ENCODE measurements around the gene SNAPC2. TPM values are rescaled to one million over a fixed set of nuclear protein-coding genes. Genes with fewer than 3 reads are reported as not detected.

SNAPC2 gene, protein sequence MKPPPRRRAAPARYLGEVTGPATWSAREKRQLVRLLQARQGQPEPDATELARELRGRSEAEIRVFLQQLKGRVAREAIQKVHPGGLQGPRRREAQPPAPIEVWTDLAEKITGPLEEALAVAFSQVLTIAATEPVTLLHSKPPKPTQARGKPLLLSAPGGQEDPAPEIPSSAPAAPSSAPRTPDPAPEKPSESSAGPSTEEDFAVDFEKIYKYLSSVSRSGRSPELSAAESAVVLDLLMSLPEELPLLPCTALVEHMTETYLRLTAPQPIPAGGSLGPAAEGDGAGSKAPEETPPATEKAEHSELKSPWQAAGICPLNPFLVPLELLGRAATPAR
- total RNA-seq = 7.4 TPM

DNA sequence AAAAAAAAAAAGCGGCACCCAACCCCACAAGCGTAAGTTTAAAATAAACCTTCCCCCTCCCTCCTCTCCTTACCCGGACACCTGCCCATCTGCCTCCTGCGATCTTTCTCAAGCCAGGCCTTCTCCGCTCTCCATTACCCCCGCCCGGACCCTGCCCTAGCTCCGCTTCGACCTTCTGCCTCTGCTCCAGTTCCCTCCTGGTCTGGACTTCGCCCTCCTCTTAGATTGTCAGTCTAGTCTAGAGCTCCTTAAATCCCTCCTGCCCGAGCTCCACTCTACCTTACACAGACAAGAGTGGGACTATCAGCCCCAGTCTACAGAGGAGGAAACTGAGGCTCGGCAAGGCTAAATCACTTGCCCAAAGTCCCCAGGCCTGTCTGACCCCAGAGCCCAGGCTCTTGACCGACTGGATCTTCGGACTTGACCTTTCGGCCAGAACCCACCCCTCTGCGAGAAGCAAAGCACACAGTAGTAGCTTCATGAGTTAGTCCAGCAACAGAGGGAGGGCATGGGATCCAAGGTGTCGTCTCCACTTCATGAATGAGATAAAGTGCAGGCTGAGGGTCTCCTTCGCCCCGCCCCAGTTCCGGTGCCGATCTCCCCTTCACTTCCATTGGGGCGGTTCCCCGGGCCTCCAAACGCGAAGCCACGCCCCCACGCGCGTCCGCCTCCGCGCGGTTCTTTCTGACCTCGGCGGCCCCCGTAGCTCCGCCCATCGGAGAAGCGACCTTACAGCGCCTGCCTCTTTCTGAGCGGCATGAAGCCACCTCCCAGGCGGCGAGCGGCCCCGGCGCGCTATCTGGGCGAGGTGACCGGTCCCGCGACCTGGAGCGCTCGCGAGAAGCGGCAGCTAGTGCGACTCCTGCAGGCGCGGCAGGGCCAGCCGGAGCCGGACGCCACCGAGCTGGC lies at the start of gene SNAPC2:
Gene SNAPC2 (plus strand): TSS at position 729 of the 909 bp plus-strand sequence. CDS start 29 bp downstream, at position 758.

DNA sequence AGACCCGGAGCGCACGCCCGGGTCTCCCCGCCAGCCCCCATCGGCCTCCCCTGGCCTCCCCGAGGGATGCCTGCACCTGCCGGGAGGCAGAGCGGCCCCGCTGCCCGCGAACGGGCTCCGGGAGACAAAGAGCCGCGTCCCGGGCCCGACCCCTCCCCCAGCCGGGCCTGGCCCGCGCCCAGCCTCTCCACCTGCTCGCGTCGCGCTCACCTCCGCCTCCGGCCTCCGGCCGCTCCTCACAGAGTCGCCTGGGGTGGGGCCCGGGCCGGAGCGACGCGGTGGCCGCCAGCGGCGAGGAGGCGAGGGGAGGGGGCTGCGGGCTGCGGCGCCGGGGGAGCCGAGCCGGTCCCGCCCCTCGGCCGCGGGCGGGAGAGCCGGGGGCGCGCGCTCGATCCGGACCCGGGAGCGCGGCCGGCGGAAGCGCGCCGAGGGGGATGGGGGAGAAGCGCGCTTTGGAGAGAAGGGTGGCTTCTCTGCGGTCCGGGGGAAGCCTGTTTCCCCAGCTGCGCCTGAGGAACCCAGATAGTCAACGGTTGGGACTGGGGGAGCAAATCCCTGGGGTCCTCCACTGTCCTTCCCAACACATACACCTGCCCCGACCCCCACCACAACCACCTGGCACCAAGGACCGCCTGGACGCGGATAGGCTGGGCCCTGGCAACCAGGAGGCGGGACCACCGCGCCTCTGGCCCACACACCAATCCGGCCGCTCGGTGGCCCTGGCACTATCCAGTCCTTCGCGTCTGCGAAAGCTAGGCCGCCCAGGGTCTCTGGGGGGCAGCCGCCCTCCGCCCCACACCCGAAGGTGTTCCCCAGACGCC lies 45.9 kb upstream of the SNAPC2 start, which contains the start of gene PRR36:
Gene PRR36 (minus strand): TSS at position 315 of the 821 bp plus-strand sequence. CDS start 701 bp downstream, outside the sequence.

GRCh38 chr19:7888145-7888825 lies 31.9 kb upstream of the SNAPC2 start, which contains the start of gene LRRC8E:
TSS of gene LRRC8E (plus strand) at chr19:7888510. CDS start at chr19:7895604, 7,094 bp downstream.

DNA sequence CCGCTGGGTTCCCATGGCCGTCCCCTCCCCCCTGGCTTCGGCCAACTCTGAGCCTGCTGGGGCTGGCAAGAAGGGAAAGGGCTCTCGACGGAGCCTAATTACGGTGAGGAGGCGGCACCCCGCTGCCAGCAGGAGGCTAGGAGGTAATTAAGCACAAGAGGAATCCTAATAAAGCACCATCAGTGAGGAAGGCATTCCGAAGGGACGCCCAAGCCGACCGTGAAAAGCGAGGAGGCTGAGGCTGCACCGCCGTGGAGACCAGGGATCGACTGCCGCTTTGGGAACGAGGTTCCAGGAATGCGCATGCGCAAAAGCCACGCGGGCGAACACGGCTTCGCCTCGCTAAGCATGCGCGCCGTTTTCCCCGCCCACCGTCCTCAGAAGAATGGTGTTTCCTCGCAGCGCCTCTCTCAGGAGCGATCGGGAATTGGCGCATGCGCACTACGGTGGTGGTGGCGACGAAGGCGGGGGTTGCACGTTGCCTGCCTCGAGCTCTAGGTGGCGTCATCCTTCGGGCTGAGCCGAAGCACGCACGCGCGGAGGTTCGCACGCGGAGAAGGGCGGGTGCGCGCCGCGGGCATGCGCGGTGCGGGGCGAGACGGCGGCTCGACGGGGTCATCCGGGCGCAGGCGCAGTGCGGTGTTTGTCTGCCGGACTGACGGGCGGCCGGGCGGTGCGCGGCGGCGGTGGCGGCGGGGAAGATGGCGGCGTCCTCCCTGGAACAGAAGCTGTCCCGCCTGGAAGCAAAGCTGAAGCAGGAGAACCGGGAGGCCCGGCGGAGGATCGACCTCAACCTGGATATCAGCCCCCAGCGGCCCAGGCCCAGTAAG lies 16.7 kb upstream of the SNAPC2 start, which contains the start of gene MAP2K7:
Gene MAP2K7 (plus strand): TSS at position 634 of the 830 bp plus-strand sequence. CDS start 68 bp downstream, at position 702.

GRCh38 chr19:7914598-7915045 lies 5.5 kb upstream of the SNAPC2 start, which contains the start of gene TGFBR3L:
TSS of gene TGFBR3L (plus strand) at chr19:7914830.

GRCh38 chr19:7926021-7926726 lies 6.0 kb downstream of the SNAPC2 start, which contains the start of gene CTXN1:
TSS of gene CTXN1 (minus strand) at chr19:7926135. CDS start at chr19:7925538, 597 bp downstream.

DNA sequence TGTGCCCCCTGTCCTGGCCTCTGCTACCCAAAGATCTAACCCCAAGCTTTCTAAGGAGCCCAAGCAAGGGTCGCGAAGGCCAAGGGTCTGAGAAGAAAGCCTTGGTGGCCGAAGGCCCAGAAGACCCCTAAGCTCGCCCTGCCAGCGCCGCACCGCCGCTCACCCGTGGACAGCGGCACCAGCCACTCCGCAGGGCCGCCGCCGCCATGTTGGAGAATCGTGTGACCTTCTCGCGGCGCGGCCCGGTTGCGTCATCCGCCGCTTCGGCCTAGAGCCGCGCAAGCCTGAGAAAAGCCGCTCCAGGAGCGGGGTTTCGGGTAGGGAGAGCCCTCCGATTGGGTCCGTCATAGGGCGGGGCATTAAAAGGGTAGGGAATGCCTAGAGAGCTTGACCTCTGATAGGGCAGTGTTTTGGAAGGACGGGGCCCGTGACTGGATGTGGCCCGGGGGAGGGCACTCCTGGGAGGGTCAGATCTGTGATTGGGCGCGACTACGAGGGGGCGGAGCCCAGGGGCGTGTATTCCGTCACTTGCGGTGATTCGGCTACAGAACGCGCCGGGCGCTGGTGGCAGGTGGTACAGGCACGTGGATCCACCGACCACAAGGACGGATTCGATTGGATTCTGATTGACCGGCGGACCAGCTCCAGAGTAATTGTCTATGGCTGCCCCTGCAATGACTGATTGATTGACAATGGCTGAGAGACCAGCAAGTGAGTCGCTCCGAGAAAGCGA lies 23.5 kb downstream of the SNAPC2 start, which contains the start of gene TIMM44:
Gene TIMM44 (minus strand): TSS at position 223 of the 733 bp plus-strand sequence. CDS start 15 bp downstream, at position 208.

Other genes with a start within 250 kb of the SNAPC2 start
- not detected for gene MCEMP1, start 243.2 kb upstream of the SNAPC2 start, total RNA-seq
- gene TRAPPC5, start 239.5 kb upstream of the SNAPC2 start, total RNA-seq = 16.1 TPM
- gene FCER2, start 218.2 kb upstream of the SNAPC2 start, total RNA-seq = 0.46 TPM
- 0.92 TPM for gene CLEC4G, start 188.2 kb upstream of the SNAPC2 start, total RNA-seq
- 0.69 TPM for gene CD209, start 172.8 kb upstream of the SNAPC2 start, total RNA-seq
- gene CLEC4M, start 157.1 kb upstream of the SNAPC2 start, total RNA-seq = not detected
- gene EVI5L, start 90.1 kb upstream of the SNAPC2 start, total RNA-seq = 55.4 TPM
- 3.5 TPM for gene PRR36, start 45.9 kb upstream of the SNAPC2 start, total RNA-seq
- gene LRRC8E, start 31.8 kb upstream of the SNAPC2 start, total RNA-seq = under 0.01 TPM
- gene MAP2K7, start 16.5 kb upstream of the SNAPC2 start, total RNA-seq = 6.9 TPM
- gene TGFBR3L, start 5.5 kb upstream of the SNAPC2 start, total RNA-seq = not detected
- 29.3 TPM for gene CTXN1, start 5.8 kb downstream of the SNAPC2 start, total RNA-seq
- 34.8 TPM for gene TIMM44, start 23.3 kb downstream of the SNAPC2 start, total RNA-seq
- 20.8 TPM for gene ELAVL1, start 85.3 kb downstream of the SNAPC2 start, total RNA-seq
- gene CCL25, start 132.4 kb downstream of the SNAPC2 start, total RNA-seq = not detected
- gene FBN3, start 229.3 kb downstream of the SNAPC2 start, total RNA-seq = 22.1 TPM